Type B pancreatic cell (in vitro differentiated cells): Measurements from ENCODE around the gene LMNTD1. TPM values are rescaled to one million over a fixed set of nuclear protein-coding genes. Genes with fewer than 3 reads are reported as not detected.

Experiments
- DNase-seq: peaks from one replicate; pipeline ENCODE4 v3.0.0; 2021; ENCODE audit warnings: mixed read lengths; ENCODE audit not compliant: unreplicated experiment; ENCODE audit errors: extremely low spot score
- H3K27ac Mint-ChIP-seq: 2 replicates; pipeline ENCODE4 v1.8.0; 2021; ENCODE audit warnings: mild to moderate bottlenecking, mixed read lengths
- H3K27me3 Mint-ChIP-seq: 2 replicates; pipeline ENCODE4 v1.8.0; 2021; ENCODE audit warnings: mixed read lengths
- H3K36me3 Mint-ChIP-seq: 2 replicates; pipeline ENCODE4 v1.8.0; 2021; ENCODE audit warnings: mixed read lengths
- H3K4me1 Mint-ChIP-seq: one replicate; pipeline ENCODE4 v1.8.0; 2021; ENCODE audit warnings: mixed read lengths; ENCODE audit not compliant: unreplicated experiment
- H3K4me3 Mint-ChIP-seq: 2 replicates; pipeline ENCODE4 v1.8.0; 2021; ENCODE audit warnings: mild to moderate bottlenecking, mixed read lengths
- H3K9me3 Mint-ChIP-seq: 2 replicates; pipeline ENCODE4 v1.8.0; 2021; ENCODE audit warnings: mixed read lengths
- total RNA-seq: library from RNA; stranded (reverse); gene quantifications from 2 replicates; pipeline ENCODE4 v1.2.1, GENCODE V29; 2021; ENCODE audit warnings: low replicate concordance
- TF ChIP-seq, protein P1 (sequence below): fragments of 200-600 bp; sonication (generic); conservative IDR thresholded peaks from 2 replicates; pipeline ENCODE4 v1.5.0; 2021; ENCODE audit warnings: antibody characterized with exemption, mild to moderate bottlenecking

LMNTD1 gene
- total RNA-seq, 1 donor from 2014 or later, result not detected

DNA sequence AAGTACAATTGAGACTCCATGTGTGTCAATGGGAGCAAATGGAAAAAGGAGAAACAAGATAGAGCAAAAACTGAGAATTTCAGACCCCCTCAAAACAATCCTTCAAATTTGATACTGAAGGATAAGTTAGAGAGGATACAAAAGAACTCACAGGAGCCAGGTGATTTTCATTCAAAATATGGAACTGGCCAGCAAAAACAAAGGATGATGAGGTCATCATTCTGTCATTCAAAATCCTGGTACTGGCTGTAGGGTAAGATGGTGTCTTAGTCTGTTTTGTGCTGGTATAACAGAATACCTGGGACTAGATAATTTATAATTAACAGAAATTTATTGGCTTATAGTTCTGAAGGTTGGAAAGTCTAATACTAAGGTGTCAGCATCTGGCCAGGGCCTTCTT lies 80.6 kb downstream of the LMNTD1 start:
- TF ChIP-seq, protein P1, sequence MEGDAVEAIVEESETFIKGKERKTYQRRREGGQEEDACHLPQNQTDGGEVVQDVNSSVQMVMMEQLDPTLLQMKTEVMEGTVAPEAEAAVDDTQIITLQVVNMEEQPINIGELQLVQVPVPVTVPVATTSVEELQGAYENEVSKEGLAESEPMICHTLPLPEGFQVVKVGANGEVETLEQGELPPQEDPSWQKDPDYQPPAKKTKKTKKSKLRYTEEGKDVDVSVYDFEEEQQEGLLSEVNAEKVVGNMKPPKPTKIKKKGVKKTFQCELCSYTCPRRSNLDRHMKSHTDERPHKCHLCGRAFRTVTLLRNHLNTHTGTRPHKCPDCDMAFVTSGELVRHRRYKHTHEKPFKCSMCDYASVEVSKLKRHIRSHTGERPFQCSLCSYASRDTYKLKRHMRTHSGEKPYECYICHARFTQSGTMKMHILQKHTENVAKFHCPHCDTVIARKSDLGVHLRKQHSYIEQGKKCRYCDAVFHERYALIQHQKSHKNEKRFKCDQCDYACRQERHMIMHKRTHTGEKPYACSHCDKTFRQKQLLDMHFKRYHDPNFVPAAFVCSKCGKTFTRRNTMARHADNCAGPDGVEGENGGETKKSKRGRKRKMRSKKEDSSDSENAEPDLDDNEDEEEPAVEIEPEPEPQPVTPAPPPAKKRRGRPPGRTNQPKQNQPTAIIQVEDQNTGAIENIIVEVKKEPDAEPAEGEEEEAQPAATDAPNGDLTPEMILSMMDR, result no peak
- peaks cover 4% of the 10 kb centered on the region for H3K36me3 Mint-ChIP-seq
- H3K27me3 Mint-ChIP-seq, result no peaks in the 10 kb centered on the region
- no peak overlapping the region for H3K4me3 Mint-ChIP-seq
- no peaks in the 10 kb centered on the region for H3K4me1 Mint-ChIP-seq
- no peak overlapping the region for H3K27ac Mint-ChIP-seq
- no peak for DNase-seq
- no peaks in the 10 kb centered on the region for H3K9me3 Mint-ChIP-seq

DNA sequence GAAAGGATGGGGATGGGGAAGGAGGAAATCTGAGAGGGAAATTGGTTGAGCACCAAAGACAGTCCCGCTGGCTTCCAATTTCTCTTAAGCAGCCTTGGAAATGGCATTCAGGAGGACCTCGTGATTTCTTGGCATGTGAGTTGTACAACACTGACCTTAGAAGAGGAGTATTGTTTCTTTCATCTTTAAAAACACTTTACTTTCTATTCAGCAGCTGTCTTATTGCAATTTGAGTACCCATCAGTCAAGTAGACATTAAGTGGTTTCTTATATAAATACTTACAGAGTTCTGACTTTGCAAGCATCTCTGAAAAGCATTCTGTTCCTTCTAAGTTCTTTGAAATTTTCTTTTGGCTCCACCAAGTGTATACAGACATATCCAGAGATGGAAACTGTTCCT lies 83.2 kb downstream of the LMNTD1 start:
- no peak overlapping the region for H3K4me3 Mint-ChIP-seq
- H3K9me3 Mint-ChIP-seq, result no peaks in the 10 kb centered on the region
- no peak for DNase-seq
- H3K36me3 Mint-ChIP-seq, result peaks cover 12% of the 10 kb centered on the region
- H3K27me3 Mint-ChIP-seq, result no peaks in the 10 kb centered on the region
- TF ChIP-seq, protein P1, result no peak
- no peaks in the 10 kb centered on the region for H3K4me1 Mint-ChIP-seq
- H3K27ac Mint-ChIP-seq, result no peak overlapping the region

DNA sequence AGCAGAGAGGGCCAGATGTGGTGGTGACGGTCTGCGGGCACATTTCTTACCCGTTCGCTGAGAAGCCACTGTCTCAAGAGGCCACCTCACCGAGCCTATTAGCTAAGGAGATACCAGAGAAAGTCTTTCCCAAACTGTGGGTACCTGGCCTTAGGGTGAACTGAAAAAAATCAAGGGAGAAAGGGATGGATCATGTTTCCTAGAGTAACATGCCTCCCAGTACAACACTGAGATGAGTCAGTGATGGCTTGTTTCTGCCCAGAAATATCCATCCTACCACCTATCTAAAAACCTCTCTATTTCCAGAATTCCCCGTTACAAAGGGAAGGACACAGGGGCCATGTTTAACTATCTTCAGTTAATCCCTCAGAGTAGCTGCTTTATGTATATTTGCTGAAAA lies 83.7 kb downstream of the LMNTD1 start:
- H3K4me1 Mint-ChIP-seq, result no peaks in the 10 kb centered on the region
- H3K9me3 Mint-ChIP-seq, result peaks cover 2% of the 10 kb centered on the region
- H3K36me3 Mint-ChIP-seq, result peaks cover 9% of the 10 kb centered on the region

GRCh38 chr12:25463521-25463920 lies 89.6 kb downstream of the LMNTD1 start:
- DNase-seq, result no peak
- Mint-ChIP-seq H3K36me3 (peaks cover 9% of the 10 kb centered on the region), H3K27me3 (no peaks in the 10 kb centered on the region), H3K4me3 (no peak overlapping the region), H3K4me1 (no peaks in the 10 kb centered on the region), H3K9me3 (peaks cover 3% of the 10 kb centered on the region), H3K27ac (no peak overlapping the region)
- TF ChIP-seq, protein P1, result no peak

More for the DNA sequence above, 83.7 kb downstream of the LMNTD1 start:
- no peaks in the 10 kb centered on the region for H3K27me3 Mint-ChIP-seq
- DNase-seq, result no peak
- H3K4me3 Mint-ChIP-seq, result no peak overlapping the region
- H3K27ac Mint-ChIP-seq, result no peak overlapping the region
- TF ChIP-seq, protein P1, result no peak

- no peaks in the 10 kb centered on the region for H3K4me1 Mint-ChIP-seq
- H3K27me3 Mint-ChIP-seq, result no peaks in the 10 kb centered on the region
- peaks cover 9% of the 10 kb centered on the region for H3K36me3 Mint-ChIP-seq
- DNase-seq, result no peak
- H3K27ac Mint-ChIP-seq, result no peak overlapping the region
- peaks cover 3% of the 10 kb centered on the region for H3K9me3 Mint-ChIP-seq
- H3K4me3 Mint-ChIP-seq, result no peak overlapping the region
- TF ChIP-seq, protein P1, result no peak
Observed at GRCh38 chr12:25463005-25463404, 90.1 kb downstream of the LMNTD1 start.

DNA sequence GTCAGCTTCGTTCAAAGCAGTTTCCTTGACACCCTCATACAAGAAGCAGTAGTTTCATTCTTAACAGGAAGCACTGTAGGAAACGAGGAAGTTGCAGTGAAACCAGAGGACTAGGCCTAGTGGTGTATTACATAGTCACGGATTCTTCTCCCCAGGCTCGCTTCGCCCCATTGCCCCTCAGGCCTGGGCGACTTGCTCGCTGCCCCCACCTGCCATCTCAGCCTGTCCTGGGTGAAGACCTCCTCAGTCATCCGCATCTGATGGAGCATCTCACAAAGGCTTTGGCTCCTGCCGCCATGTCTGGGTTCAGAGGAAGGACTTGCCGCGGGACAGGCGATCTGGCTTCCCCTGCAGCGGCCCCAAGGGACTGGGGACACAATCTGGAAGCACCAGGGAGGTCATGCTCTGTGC lies 93.5 kb downstream of the LMNTD1 start:
- no peak for DNase-seq
- H3K36me3 Mint-ChIP-seq, result no peaks in the 10 kb centered on the region
- TF ChIP-seq, protein P1, result no peak
- peaks cover 8% of the 10 kb centered on the region for H3K9me3 Mint-ChIP-seq
- H3K27ac Mint-ChIP-seq, result no peak overlapping the region
- H3K4me1 Mint-ChIP-seq, result no peaks in the 10 kb centered on the region
- H3K4me3 Mint-ChIP-seq, result no peak overlapping the region
- H3K27me3 Mint-ChIP-seq, result no peaks in the 10 kb centered on the region
